Upper lobe of left lung (tissue), 4 donors: ENCODE results near the gene NBEAL2.

Experiments used
- POLR2A ChIP-seq, 4 donors: fragments of 450-650 bp; IDR thresholded peaks; one replicate each; pipeline ENCODE4 v1.5.1; 2016 to 2017; ENCODE audit warnings: antibody characterized with exemption in 4 of 4, mild to moderate bottlenecking in 2 of 4
- TF ChIP-seq, protein P1 (sequence below), 6 experiments: fragments of 450-650 bp in 4 of 6; fragments of 200-600 bp in 2 of 6; sonication (generic) in 2 of 6; IDR thresholded peaks; one replicate each; pipeline ENCODE4 v1.5.1; 2016 to 2019; ENCODE audit warnings: antibody characterized with exemption in 6 of 6

DNA sequence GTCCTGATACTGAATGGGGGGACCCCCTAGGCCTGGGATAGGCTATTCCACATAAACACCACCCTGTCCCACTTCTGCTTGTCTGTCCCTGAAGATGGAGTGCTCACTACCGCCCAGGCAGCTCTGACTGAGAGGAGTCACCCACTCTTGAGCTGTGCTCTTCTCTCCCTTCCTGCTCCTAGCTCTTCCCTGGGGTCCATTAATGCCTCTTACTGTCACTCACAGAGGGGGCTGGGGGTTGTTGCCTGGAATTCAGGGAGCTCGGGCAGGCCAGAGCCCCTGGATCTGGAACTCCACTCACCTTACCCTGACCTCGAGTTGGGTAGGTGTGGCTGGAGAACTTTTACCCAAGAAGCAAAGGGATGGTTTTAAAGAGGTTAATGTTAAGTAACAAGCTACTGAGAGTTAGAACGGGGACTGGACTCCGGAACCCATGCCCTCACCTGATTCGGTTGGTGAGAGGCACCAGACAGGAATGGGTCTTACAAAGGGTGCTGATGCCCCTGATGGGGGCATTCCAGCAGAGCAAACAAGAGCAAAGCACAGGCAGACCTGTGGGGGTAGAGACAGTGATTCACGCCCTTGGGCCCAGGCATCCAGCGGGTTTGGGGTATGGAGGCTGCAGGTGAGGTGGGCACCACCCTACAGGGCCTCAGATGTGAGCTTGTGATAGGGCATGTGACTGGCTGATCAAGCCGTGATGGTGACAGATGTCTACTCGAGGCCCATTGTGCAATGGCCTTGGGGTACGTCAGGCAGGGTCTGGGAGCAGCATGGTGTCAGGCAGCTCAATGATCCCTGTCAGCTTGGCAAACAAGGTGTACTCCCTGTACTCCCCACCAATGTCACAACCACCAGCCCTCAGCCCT lies 5.4 kb downstream of the NBEAL2 start:
- TF ChIP-seq, protein P1, sequence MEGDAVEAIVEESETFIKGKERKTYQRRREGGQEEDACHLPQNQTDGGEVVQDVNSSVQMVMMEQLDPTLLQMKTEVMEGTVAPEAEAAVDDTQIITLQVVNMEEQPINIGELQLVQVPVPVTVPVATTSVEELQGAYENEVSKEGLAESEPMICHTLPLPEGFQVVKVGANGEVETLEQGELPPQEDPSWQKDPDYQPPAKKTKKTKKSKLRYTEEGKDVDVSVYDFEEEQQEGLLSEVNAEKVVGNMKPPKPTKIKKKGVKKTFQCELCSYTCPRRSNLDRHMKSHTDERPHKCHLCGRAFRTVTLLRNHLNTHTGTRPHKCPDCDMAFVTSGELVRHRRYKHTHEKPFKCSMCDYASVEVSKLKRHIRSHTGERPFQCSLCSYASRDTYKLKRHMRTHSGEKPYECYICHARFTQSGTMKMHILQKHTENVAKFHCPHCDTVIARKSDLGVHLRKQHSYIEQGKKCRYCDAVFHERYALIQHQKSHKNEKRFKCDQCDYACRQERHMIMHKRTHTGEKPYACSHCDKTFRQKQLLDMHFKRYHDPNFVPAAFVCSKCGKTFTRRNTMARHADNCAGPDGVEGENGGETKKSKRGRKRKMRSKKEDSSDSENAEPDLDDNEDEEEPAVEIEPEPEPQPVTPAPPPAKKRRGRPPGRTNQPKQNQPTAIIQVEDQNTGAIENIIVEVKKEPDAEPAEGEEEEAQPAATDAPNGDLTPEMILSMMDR (IDR thresholded peaks at IDR 0.05): no peak
- TF ChIP-seq POLR2A (IDR thresholded peaks at IDR 0.05): no peak
